ENCODE results near the gene SLC39A2.

Gene SLC39A2

DNA sequence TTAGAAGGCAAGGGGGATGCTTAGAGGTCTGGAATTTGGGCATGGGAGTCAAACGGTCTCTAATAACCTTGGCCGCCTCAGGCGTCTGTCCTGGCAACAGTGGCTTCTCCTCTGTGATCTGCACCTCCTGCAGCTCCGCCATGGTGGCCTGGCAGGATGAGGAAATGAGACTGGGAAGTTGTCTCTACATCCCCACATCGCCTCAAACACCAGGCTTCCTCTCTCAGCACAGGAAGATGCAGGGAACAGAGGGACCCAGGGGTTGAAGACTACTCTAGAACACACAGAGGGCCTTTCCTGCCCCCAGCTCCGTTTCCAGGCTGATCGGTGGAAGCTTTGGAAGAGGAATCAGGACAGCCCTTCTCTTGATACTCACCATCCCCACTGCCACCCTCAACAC lies 24.1 kb downstream of the SLC39A2 start:
- TF ChIP-seq, protein P1, sequence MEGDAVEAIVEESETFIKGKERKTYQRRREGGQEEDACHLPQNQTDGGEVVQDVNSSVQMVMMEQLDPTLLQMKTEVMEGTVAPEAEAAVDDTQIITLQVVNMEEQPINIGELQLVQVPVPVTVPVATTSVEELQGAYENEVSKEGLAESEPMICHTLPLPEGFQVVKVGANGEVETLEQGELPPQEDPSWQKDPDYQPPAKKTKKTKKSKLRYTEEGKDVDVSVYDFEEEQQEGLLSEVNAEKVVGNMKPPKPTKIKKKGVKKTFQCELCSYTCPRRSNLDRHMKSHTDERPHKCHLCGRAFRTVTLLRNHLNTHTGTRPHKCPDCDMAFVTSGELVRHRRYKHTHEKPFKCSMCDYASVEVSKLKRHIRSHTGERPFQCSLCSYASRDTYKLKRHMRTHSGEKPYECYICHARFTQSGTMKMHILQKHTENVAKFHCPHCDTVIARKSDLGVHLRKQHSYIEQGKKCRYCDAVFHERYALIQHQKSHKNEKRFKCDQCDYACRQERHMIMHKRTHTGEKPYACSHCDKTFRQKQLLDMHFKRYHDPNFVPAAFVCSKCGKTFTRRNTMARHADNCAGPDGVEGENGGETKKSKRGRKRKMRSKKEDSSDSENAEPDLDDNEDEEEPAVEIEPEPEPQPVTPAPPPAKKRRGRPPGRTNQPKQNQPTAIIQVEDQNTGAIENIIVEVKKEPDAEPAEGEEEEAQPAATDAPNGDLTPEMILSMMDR (conservative IDR thresholded peaks at IDR 0.05; ENCODE audit: low read depth), result no peak
- CTCF ChIA-PET, result interaction anchor here (0.7 to 1.0 kb wide), 3 partner anchors 9 to 77 kb away, joined by 3 to 5 read pairs (median 5); no protein-coding TSS in a partner anchor
- POLR2A ChIA-PET (ENCODE audit: low non-redundant PET), result no interaction called here
- no peak overlapping the region for H3K27ac ChIP-seq
- no peak for DNase-seq (ENCODE audit: low spot score)

DNA sequence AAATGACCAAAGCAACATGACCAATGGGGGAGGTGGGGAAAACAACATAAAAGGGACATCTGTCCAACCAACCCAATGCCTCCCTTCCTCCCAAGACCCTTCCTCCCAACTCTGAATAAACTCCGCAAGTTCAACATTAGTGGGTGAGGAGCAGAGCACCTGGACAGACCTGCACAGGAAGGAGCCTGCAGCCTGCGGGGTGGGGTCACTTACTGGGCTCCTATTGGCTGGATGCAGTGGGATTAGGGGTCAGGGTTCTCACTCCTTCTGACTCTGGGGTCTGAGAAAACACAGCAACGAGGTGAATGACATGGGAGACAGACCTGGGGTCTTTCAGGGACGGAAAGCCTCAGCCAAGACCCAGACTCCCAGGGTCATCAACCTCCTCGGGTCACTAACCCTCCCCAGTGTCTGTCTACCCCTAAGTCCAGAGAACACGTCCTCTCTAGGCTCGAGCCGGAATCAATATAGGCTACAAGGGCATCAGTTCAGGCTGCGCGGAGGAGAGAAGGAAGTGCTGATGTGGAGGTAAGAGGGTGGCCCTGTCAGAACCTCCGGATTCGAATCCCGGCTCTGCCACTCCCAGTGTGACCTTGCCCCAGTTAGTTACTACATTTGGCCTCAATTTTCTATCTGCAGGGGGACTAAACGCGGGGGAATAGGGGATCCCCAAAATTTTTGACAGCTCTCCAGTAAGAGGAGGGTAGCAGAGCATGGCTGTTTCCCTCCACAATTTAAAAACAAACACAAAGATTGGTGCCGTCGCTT lies 24.9 kb downstream of the SLC39A2 start:
- ChIA-PET CTCF (interaction anchor here (0.6 to 1.0 kb wide), 4 partner anchors 9 to 76 kb away, joined by 3 to 5 read pairs (median 4); no protein-coding TSS in a partner anchor), POLR2A (ENCODE audit: low non-redundant PET) (interaction anchor here (0.6 kb wide), 1 partner anchor 18 kb away, joined by 3 read pairs; no protein-coding TSS in a partner anchor)
- H3K27ac ChIP-seq, result no peak overlapping the region
- TF ChIP-seq, protein P1 (conservative IDR thresholded peaks at IDR 0.05; ENCODE audit: low read depth), result no peak
- DNase-seq (ENCODE audit: low spot score), result no peak

DNA sequence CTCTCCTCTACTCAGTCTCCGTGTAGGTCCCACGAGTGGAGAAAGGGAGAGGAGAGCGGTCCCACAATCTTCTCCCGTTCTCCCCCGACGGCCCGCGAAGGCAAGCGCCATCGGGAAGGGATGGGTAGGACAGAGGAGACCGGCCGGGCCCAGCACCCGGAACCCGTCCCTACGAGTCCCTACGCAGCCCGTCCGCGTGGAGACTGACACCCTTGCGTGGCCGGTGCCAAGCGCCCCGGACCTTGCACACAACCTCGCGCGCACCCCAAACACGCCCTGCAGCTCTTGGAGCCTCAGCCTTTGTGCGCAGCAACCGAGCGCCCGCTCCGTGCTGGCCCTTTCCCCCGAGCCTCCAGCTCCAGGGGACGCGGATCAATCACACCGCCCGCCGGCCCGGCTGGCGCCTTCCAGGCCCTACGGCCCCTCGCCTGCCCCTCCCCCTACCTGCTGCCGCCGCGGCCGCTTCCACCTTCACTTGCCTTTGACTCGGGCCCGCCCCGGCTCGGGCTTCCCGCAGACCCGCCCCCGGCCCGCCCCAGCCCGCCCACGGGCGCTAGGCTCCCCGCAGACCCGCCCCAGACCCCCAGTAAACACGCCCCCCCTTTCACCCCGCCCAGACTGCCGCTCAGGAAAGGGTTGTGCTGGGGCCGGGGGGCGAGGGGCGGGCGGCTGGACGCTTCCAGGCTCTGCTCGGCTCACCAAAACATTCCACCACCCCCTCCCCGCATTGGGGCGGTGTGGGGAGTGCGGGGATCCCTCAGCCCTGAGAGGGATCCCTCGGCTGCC lies 25.7 kb downstream of the SLC39A2 start, which contains the start of gene NDRG2:
TSS of gene NDRG2 (minus strand) at position 477 of the 786 bp plus-strand sequence. CDS start 1,746 bp downstream, outside the sequence.
- H3K27ac ChIP-seq, result no peak within 1 kb of the TSS
- peak; percentile 54 for DNase-seq (ENCODE audit: low spot score)
- POLR2A ChIA-PET (ENCODE audit: low non-redundant PET), result interaction anchor here (0.5 to 0.6 kb wide), 2 partner anchors 17 to 682 kb away, joined by 3 read pairs; no protein-coding TSS in a partner anchor
- TF ChIP-seq, protein P1 (conservative IDR thresholded peaks at IDR 0.05; ENCODE audit: low read depth), result no peak
- CTCF ChIA-PET, result interaction anchor here (0.6 to 1.0 kb wide), 3 partner anchors 10 to 65 kb away, joined by 3 to 4 read pairs (median 3); no protein-coding TSS in a partner anchor

DNA sequence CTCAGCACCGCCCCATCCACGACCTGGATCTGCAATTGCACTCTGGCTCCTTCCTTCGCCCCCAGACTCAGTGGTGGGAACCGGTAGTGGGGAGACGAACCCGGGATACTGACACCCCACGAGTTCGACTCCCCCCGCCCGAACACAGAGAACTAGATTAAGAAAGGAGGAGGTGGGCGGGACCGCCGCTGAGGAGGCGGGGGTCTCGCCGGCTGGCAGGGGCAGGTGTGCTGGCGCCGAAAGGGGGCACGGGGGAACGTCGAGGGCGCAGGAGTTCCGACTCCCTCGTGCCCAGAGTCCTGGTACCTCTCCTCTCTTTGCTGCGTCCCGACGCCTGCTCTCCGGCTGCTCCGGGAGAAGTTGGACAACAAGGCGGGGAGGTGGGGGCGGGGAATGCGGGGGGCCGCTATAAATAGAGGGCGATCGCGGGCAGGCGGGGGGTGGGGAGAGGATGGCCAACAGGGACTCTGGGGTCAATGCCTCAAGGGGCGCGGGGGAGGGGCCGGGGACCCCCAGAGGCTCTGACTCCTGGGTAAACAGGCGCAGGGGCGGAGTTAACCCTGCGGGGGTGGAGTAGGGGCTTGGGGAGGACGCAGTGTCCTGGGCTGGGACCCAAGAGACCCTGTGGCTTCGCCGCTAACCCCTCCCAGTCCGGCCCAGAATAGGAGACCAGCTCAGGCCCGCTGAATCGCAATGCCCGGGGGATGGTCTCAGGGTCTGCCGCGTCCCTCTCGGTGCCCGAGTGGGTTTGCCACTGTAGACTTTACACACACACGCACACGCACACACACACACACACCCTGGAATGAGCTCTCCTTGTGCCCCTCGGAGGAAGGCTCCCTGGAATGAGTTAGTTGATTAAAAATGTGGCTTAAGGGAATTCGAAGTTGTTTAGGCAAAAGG lies 26.5 kb downstream of the SLC39A2 start:
- ChIA-PET CTCF (interaction anchor here (0.8 to 1.0 kb wide), 2 partner anchors 11 to 14 kb away, joined by 3 to 4 read pairs; no protein-coding TSS in a partner anchor), POLR2A (ENCODE audit: low non-redundant PET) (no interaction called here)
- TF ChIP-seq, protein P1 (conservative IDR thresholded peaks at IDR 0.05; ENCODE audit: low read depth), result no peak
- H3K27ac ChIP-seq, result no peak overlapping the region
- DNase-seq (ENCODE audit: low spot score), result no peak

DNA sequence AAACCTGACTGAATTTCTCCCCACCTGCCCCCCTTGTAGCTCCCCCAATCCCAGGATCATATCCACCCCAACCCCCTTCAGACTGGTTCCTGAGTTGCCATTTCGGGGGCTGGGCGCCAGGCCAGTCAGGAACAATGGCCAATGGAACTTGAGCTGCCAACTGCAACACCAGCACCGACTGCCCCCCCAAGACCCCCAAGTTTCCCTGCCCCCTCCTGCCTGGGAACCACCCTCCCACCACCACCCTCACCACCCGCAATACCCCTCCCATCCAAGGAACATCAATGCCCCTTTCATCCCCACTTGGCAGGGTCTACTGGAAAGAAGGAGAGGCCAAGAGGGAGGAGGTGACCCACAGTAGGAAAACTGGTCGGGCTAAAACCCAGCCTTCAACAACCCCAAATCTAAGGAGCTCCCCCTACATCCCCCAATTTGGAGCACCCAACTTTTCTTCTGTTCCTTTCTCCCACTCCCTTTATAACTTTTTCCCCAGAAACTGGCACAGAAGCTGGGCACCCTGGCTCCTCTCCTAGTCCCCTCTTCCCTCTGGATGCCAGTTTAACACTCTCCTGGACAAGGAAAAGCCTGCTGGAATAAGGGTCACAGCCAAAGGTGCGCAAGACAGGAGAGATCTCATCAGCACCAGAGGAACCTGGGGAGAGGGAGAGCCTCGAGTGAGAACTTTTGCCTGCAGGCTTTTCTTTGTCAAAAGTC lies 27.3 kb downstream of the SLC39A2 start:
- ChIA-PET CTCF (interaction anchor here (0.7 to 0.8 kb wide), 2 partner anchors 12 to 14 kb away, joined by 3 to 4 read pairs; no protein-coding TSS in a partner anchor), POLR2A (ENCODE audit: low non-redundant PET) (no interaction called here)
- TF ChIP-seq, protein P1 (conservative IDR thresholded peaks at IDR 0.05; ENCODE audit: low read depth), result no peak
- DNase-seq (ENCODE audit: low spot score), result no peak
- H3K27ac ChIP-seq, result no peak overlapping the region
